ENCODE data around the gene CAPZB.
"Not testable (repeated sequence)": the region's sequence is repeated elsewhere in the genome, so short reads cannot be mapped to it uniquely, and the experiment has no call there.

CAPZB gene

GRCh38 chr1:19515201-19515600, 29.9 kb upstream of the CAPZB start:
- Histone ChIP-seq H3K4me3 (ENCODE audit: low read length) (no peak overlapping the region), H3K27me3 (ENCODE audit: control insufficient read depth, insufficient read depth, low read length) (no peaks in the 10 kb centered on the region), H3K4me1 (ENCODE audit: control insufficient read depth, low read depth, low read length) (no peaks in the 10 kb centered on the region), H3K27ac (ENCODE audit: low read length) (no peak overlapping the region), H3K36me3 (ENCODE audit: control insufficient read depth, low read depth, low read length) (no peaks in the 10 kb centered on the region), H3K9me3 (ENCODE audit: control insufficient read depth, low read depth, low read length) (no peaks in the 10 kb centered on the region), H3K9ac (ENCODE audit: low read length) (no peak overlapping the region)

- no peaks in the 10 kb centered on the region for H3K36me3 ChIP-seq (ENCODE audit: control insufficient read depth, low read depth, low read length)
- no peak overlapping the region for H3K4me3 ChIP-seq (ENCODE audit: low read length)
- no peaks in the 10 kb centered on the region for H3K27me3 ChIP-seq (ENCODE audit: control insufficient read depth, insufficient read depth, low read length)
- no peaks in the 10 kb centered on the region for H3K9me3 ChIP-seq (ENCODE audit: control insufficient read depth, low read depth, low read length)
- no peak overlapping the region for H3K27ac ChIP-seq (ENCODE audit: low read length)
- no peaks in the 10 kb centered on the region for H3K4me1 ChIP-seq (ENCODE audit: control insufficient read depth, low read depth, low read length)
- H3K9ac ChIP-seq (ENCODE audit: low read length) = no peak overlapping the region
Measured at GRCh38 chr1:19514391-19514831, 29.1 kb upstream of the CAPZB start.

GRCh38 chr1:19512545-19512944, 27.2 kb upstream of the CAPZB start:
- no peaks in the 10 kb centered on the region for H3K4me1 ChIP-seq (ENCODE audit: control insufficient read depth, low read depth, low read length)
- H3K27me3 ChIP-seq (ENCODE audit: control insufficient read depth, insufficient read depth, low read length) = no peaks in the 10 kb centered on the region
- H3K36me3 ChIP-seq (ENCODE audit: control insufficient read depth, low read depth, low read length) = no peaks in the 10 kb centered on the region
- no peaks in the 10 kb centered on the region for H3K9me3 ChIP-seq (ENCODE audit: control insufficient read depth, low read depth, low read length)
- H3K4me3 ChIP-seq (ENCODE audit: low read length) = no peak overlapping the region
- no peak overlapping the region for H3K27ac ChIP-seq (ENCODE audit: low read length)
- no peak overlapping the region for H3K9ac ChIP-seq (ENCODE audit: low read length)

GRCh38 chr1:19511116-19511515, 25.8 kb upstream of the CAPZB start:
- Histone ChIP-seq H3K4me1 (ENCODE audit: control insufficient read depth, low read depth, low read length) (no peaks in the 10 kb centered on the region), H3K9ac (ENCODE audit: low read length) (no peak overlapping the region), H3K27me3 (ENCODE audit: control insufficient read depth, insufficient read depth, low read length) (no peaks in the 10 kb centered on the region), H3K4me3 (ENCODE audit: low read length) (no peak overlapping the region), H3K9me3 (ENCODE audit: control insufficient read depth, low read depth, low read length) (no peaks in the 10 kb centered on the region), H3K36me3 (ENCODE audit: control insufficient read depth, low read depth, low read length) (no peaks in the 10 kb centered on the region), H3K27ac (ENCODE audit: low read length) (no peak overlapping the region)

- H3K4me1 ChIP-seq (ENCODE audit: control insufficient read depth, low read depth, low read length); H3K9ac ChIP-seq (ENCODE audit: low read length); H3K27me3 ChIP-seq (ENCODE audit: control insufficient read depth, insufficient read depth, low read length); H3K9me3 ChIP-seq (ENCODE audit: control insufficient read depth, low read depth, low read length); H3K4me3 ChIP-seq (ENCODE audit: low read length); H3K27ac ChIP-seq (ENCODE audit: low read length); H3K36me3 ChIP-seq (ENCODE audit: control insufficient read depth, low read depth, low read length): not testable (repeated sequence)
Measured at GRCh38 chr1:19509647-19510046, 24.3 kb upstream of the CAPZB start.

- no peaks in the 10 kb centered on the region for H3K27me3 ChIP-seq (ENCODE audit: control insufficient read depth, insufficient read depth, low read length)
- H3K36me3 ChIP-seq (ENCODE audit: control insufficient read depth, low read depth, low read length) = no peaks in the 10 kb centered on the region
- no peak overlapping the region for H3K27ac ChIP-seq (ENCODE audit: low read length)
- no peaks in the 10 kb centered on the region for H3K9me3 ChIP-seq (ENCODE audit: control insufficient read depth, low read depth, low read length)
- no peaks in the 10 kb centered on the region for H3K4me1 ChIP-seq (ENCODE audit: control insufficient read depth, low read depth, low read length)
- H3K9ac ChIP-seq (ENCODE audit: low read length) = no peak overlapping the region
- no peak overlapping the region for H3K4me3 ChIP-seq (ENCODE audit: low read length)
Measured at GRCh38 chr1:19507516-19507915, 22.2 kb upstream of the CAPZB start.

GRCh38 chr1:19505693-19506457, 20.5 kb upstream of the CAPZB start:
- Histone ChIP-seq H3K27me3 (ENCODE audit: control insufficient read depth, insufficient read depth, low read length) (no peaks in the 10 kb centered on the region), H3K4me1 (ENCODE audit: control insufficient read depth, low read depth, low read length) (no peaks in the 10 kb centered on the region), H3K27ac (ENCODE audit: low read length) (no peak overlapping the region), H3K36me3 (ENCODE audit: control insufficient read depth, low read depth, low read length) (no peaks in the 10 kb centered on the region), H3K4me3 (ENCODE audit: low read length) (no peak overlapping the region), H3K9me3 (ENCODE audit: control insufficient read depth, low read depth, low read length) (no peaks in the 10 kb centered on the region), H3K9ac (ENCODE audit: low read length) (no peak overlapping the region)

- Histone ChIP-seq H3K27ac (ENCODE audit: low read length) (no peak overlapping the region), H3K27me3 (ENCODE audit: control insufficient read depth, insufficient read depth, low read length) (no peaks in the 10 kb centered on the region), H3K4me1 (ENCODE audit: control insufficient read depth, low read depth, low read length) (no peaks in the 10 kb centered on the region), H3K4me3 (ENCODE audit: low read length) (no peak overlapping the region), H3K36me3 (ENCODE audit: control insufficient read depth, low read depth, low read length) (no peaks in the 10 kb centered on the region), H3K9me3 (ENCODE audit: control insufficient read depth, low read depth, low read length) (no peaks in the 10 kb centered on the region), H3K9ac (ENCODE audit: low read length) (no peak overlapping the region)
Measured at GRCh38 chr1:19504796-19505692, 19.7 kb upstream of the CAPZB start.

- not testable (repeated sequence) for H3K9me3 ChIP-seq (ENCODE audit: control insufficient read depth, low read depth, low read length); H3K4me3 ChIP-seq (ENCODE audit: low read length); H3K27ac ChIP-seq (ENCODE audit: low read length); H3K27me3 ChIP-seq (ENCODE audit: control insufficient read depth, insufficient read depth, low read length); H3K4me1 ChIP-seq (ENCODE audit: control insufficient read depth, low read depth, low read length); H3K9ac ChIP-seq (ENCODE audit: low read length); H3K36me3 ChIP-seq (ENCODE audit: control insufficient read depth, low read depth, low read length)
Measured at GRCh38 chr1:19502284-19502683, 16.9 kb upstream of the CAPZB start.

- H3K27ac ChIP-seq (ENCODE audit: low read length) = not testable (repeated sequence)
Measured at GRCh38 chr1:19499887-19500286, 14.5 kb upstream of the CAPZB start.

GRCh38 chr1:19497443-19497842, 12.1 kb upstream of the CAPZB start:
- H3K9me3 ChIP-seq (ENCODE audit: control insufficient read depth, low read depth, low read length); H3K27me3 ChIP-seq (ENCODE audit: control insufficient read depth, insufficient read depth, low read length); H3K4me1 ChIP-seq (ENCODE audit: control insufficient read depth, low read depth, low read length): not testable (repeated sequence)

More at GRCh38 chr1:19499887-19500286, 14.5 kb upstream of the CAPZB start:
- H3K9ac ChIP-seq (ENCODE audit: low read length); H3K9me3 ChIP-seq (ENCODE audit: control insufficient read depth, low read depth, low read length); H3K4me1 ChIP-seq (ENCODE audit: control insufficient read depth, low read depth, low read length); H3K4me3 ChIP-seq (ENCODE audit: low read length); H3K36me3 ChIP-seq (ENCODE audit: control insufficient read depth, low read depth, low read length); H3K27me3 ChIP-seq (ENCODE audit: control insufficient read depth, insufficient read depth, low read length): not testable (repeated sequence)

GRCh38 chr1:19496527-19496874, 11.2 kb upstream of the CAPZB start:
- no peak overlapping the region for H3K9ac ChIP-seq (ENCODE audit: low read length)
- no peak overlapping the region for H3K4me3 ChIP-seq (ENCODE audit: low read length)
- H3K4me1 ChIP-seq (ENCODE audit: control insufficient read depth, low read depth, low read length) = no peaks in the 10 kb centered on the region
- H3K36me3 ChIP-seq (ENCODE audit: control insufficient read depth, low read depth, low read length) = no peaks in the 10 kb centered on the region
- no peaks in the 10 kb centered on the region for H3K27me3 ChIP-seq (ENCODE audit: control insufficient read depth, insufficient read depth, low read length)
- no peak overlapping the region for H3K27ac ChIP-seq (ENCODE audit: low read length)
- H3K9me3 ChIP-seq (ENCODE audit: control insufficient read depth, low read depth, low read length) = no peaks in the 10 kb centered on the region

More at GRCh38 chr1:19497443-19497842, 12.1 kb upstream of the CAPZB start:
- not testable (repeated sequence) for H3K36me3 ChIP-seq (ENCODE audit: control insufficient read depth, low read depth, low read length); H3K4me3 ChIP-seq (ENCODE audit: low read length); H3K27ac ChIP-seq (ENCODE audit: low read length); H3K9ac ChIP-seq (ENCODE audit: low read length)

Data from iPS-18a (cell line).